Medulla oblongata (tissue), 1 donor: ENCODE measurements around the gene NHLRC2.
"Not testable (repeated sequence)": the region's sequence is repeated elsewhere in the genome, so short reads cannot be mapped to it uniquely, and the experiment has no call there.

Source experiments
- DNase-seq: peaks from one replicate; pipeline ENCODE4 v3.0.0-alpha.2; 2015; ENCODE audit errors: extremely low spot score

The NHLRC2 gene

DNA sequence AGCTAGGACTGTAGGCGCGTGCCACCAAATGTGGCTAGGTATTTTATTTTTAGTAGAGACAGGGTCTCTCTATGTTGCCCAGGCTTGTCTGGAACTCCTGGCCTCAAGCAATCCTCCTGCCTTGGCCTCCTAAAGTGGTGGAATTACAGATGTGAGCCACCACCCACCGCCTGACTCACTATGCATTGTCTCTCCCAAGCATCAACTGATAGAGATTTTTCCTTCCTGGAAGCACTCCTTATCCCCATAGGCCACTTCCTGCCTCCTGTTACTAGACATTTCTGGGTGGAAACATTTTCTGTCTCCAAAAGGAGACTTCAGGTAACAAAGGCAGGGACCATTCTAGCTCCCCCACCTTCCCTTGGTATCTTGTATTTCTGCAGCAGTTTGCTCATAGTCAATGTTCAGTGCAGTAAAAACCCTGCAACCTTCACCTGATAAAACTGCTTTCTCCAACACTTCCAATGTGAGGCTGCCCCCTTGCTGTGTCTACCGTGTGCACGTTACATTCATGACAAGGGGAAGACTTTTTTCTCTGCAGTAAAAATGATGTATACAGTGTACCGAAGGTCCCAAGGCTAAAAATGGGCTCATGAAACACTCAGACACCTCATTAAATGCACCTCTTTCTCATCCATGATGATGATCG lies 84.9 kb downstream of the NHLRC2 start:
- no peak for DNase-seq

DNA sequence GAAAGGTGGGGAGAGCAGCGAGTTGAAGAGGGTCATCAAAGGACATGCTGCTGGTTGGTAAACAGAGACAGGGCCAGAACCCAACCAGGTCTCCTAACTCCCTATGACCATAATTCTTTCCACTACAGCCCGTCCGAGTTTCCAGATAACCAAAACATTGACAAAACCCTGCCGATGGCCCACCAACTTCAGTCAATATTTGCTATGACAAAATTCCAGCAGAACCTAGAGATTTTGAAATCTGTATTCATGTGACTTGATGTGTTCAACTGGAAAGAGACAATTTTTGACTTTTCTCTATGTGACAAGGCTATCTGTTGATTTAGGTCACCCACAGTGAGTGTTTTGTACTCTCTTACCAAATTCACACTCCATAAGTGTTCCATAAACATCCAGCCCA lies 86.7 kb downstream of the NHLRC2 start:
- DNase-seq, result no peak

DNA sequence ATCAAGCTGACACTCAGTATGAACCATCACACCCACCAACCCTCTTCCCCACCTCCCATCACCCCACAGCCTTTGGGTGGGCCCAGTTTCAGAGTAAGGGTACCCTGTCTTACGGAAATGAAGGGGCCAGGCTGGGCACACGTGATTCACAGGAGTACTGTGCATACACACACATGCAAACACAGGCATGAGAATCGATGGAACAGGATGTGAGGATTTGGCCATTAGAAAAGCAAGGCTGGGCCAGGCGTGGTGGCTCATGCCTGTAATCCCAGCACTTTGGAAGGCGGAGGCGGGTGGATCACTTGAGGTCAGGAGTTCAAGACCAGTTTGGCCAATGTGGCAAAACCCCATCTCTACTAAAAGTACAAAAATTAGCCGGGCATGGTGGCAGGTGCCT lies 88.7 kb downstream of the NHLRC2 start:
- not testable (repeated sequence) for DNase-seq

DNA sequence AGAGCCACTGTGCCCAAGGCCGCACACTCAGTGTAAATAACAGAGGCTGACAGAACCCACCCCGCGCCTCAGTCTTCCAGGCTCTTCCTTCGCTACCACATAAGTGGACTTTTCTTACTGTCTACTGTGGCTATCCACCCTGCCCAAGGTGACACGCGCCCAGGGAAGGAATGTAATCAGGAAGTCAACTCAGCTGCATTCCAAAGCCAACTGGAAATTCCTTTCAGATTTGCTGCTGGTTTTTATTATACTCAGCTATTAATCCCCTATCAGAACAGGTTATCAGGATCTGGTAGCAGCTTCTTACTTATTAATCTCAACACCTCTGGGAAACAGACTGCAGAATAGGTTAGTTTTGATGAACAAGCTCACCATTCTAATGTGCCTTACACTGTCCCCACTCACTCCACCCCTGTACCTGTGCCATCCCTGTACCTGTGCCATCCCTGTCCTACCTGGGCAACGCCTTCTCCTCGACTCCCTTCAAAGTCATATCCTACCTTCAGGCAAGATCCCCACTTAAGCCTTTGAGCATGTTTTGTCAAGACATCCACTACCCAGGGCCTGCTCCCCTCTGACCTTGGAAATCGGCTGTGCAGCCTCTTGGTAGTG lies 90.7 kb downstream of the NHLRC2 start:
- no peak for DNase-seq

DNA sequence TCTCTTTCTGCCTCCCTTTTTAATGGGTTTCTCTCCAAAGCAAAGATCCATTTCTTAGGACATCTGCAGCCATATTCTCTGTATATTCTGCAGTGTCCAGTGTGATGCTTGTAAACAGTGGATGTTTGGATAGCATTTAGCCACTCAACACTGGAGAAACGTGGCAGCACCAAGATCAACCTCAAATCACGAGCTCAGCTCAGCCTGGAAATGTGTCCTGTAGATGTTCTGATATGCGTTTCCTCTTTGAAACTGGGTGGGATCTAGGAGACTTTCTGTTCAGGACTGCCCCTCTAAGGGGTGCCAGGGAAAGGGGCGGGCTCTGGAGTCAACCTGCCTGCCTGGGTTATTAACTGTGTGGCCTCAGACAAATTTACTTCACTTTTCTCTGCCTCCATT lies 91.2 kb downstream of the NHLRC2 start:
- no peak for DNase-seq

DNA sequence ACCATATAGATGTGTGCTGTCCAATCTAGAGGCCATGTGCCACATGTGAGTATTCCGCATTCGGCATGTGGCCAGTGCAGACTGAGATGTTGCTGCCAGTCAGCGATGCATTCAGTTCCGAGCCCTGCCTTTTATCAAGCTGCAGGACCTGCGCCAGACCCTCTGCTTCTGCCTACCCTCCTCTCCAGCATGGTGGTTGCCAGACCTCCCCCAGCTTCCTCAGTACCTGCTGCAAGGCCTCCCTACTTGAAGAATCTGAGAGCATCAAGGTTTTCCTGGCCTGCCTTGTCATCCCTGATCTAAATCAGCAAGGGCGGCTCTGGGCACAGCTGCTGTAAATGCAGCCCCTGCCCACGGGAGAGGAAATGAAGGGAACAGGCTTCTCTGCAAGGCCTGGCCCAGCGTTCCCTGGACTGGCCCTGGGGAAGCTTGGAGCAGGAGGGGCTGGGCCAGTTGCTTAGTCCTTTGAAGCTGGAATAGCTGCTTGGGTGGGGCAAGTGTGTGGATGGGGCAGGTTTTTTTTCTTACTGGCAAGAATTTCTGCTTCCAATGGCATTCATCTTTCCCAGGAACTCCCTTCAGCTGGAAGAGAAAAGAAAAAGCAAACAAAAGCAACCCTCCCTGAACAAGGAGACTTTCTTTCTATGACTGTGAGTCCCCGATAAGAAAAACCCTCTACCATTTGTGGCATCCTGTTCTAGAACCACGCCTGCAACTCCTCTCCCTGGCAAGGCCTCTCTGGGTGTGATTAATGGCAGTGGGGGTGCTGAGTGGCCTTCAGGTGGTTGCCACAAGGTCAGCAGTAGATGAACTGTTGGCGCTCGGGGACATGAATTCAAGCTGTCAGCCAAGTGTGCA lies 93.0 kb downstream of the NHLRC2 start:
- no peak for DNase-seq

DNA sequence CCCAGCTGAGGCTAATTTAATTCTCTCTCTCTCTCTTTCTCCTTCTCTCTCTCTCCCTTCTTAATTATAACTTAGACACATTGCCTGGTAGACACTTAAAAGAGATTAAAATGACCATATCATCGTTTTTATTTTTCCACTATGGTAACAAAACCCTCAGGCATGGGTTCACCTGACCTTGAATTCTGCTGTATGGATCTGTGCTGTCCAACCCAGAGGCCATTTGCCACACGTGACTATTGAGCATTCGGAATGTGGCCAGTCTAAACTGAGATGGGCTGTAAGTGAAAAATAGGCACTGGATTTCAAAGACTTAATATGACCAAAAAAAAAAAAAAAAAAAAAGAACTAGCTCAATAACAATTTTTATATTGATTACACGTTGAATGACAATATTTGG lies 93.6 kb downstream of the NHLRC2 start:
- DNase-seq, result no peak

DNA sequence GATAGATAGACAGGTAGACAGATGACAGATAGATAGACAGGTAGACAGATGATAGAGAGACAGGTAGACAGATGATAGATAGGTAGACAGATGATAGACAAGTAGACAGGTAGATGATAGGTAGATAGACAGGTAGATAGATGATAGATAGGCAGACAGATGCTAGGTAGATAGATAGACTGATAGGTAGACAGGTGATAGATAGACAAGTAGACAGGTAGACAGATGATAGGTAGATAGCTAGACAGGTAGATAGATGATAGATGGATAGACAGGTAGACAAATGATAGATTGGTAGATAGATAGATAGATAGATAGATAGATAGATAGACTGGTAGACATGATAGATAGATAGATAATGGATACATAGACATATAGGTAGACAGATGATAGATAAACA lies 95.8 kb downstream of the NHLRC2 start:
- no peak for DNase-seq

DNA sequence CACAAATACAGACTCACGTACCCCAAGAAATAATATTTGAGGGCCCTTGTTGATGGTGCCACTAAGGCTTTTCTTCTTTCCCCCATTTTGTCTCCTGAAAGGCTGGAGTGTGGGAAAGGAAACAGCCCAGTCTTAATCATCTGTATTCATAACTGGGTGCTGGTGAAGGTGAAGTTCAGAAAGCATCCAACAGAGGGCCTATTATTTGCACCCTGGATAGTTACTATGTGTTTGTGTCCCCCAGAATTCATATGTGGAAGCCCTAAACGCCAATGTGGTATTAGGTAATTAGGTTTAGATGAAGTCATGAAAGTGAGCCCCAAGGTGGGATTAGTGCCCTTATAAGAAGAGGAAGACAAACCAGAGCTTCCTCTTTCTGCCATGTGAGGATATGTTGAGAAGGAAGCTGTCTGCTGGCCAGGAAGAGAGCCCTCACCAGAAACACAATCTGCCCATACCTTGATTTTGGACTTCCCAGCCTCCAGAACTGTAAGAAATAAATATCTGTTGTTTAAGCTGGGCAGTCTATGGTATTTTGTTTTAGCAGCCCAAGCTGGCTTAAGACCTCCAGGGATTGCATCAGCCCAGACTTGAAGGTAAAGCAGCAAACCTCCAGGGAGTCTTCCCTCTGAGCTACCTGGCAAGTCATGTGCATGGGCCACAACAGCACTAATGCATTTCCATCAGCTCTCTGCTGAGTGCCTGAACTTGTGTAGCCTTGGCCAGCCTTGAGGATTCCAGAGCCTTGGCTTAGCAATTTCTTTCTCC lies 99.2 kb downstream of the NHLRC2 start:
- DNase-seq, result no peak

DNA sequence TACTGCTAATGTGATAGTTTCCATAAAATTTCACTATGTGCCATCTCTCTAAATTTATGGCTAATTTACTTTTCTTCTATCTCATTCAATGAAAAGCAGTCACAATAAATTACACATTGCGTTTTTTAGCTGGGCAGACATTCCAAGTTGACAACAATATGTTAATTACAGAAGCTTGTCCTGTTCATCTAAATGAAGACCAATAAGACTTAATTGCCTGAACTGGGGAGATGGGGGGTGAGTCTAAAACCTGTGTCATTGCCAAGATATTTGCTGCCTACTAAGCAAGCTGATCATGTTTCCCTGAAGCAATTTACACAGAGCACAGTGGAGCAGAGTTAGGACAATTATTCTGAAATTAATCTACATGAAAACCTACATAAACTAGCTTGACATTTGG lies 99.9 kb downstream of the NHLRC2 start:
- DNase-seq, result no peak

DNA sequence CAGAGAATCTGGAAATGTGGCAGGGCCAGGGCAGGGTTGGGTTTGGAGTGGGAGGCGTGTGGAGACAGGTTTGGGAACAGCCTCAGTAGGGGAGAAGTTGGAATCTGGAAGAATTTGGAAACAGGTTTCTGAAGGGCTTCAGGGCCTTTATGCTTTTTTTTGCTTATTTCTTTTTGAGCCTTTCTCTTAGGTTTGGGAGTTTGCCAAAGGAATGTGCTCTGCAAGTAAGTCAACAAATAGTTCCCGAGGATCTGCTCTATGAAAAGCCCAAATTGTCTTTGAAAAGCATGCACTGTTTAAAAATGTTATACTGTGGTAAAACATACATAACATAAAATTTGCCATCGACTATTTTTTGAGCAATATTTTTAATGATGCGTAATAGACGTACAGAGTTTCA lies 102.6 kb downstream of the NHLRC2 start:
- no peak for DNase-seq

DNA sequence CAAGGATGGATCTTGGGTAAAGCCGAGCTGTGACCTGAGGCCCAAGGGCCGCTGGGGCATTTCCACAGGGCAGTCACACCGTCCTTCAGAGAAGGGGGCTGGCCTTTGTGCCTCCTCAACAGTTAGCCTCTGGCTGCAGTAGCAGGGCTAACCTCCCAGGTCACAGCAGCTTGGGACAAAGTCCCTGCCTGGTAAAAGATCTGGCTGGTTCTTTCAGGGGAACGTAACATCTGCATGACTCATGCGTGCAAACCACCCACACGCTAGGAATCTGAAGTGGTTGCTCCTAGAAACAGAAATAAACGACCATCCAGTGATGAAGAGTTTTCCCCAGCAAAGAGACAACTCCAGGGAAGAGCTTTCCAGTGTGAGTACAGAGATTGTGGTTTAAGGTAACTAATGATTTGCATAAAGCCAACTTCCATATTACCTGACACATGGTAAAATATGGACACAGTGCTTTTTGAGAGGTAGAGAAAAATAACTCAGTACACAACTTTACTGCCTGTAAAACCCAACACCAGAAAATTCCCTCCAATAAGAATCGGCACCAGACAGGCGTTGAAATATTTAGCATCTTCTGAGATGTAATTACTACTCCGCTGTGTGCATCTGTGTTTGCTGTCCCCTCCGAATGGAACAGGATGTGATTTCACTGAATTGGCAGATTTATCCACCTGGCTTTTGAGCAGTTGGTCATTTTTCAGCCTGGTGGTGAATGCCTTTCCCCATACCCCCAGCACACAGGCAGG lies 104.3 kb downstream of the NHLRC2 start:
- no peak for DNase-seq

DNA sequence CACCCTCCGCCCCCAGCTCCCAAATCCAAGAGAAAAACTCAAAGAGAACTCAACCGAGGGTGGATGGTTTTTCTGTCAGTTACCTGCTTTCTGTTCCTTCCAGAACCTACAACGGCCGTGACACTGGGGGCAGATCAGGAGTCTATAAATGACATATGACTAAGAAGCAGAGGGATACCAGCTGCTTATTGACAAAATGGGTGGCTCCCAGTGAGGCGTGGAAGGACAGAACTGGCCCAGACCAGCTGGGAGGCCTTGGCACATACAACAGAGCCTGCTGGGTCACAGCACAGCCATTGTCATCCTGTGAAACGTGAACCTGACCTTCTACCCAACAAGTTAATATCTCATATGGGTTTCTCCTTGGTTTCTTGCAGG lies 104.9 kb downstream of the NHLRC2 start:
- no peak for DNase-seq

DNA sequence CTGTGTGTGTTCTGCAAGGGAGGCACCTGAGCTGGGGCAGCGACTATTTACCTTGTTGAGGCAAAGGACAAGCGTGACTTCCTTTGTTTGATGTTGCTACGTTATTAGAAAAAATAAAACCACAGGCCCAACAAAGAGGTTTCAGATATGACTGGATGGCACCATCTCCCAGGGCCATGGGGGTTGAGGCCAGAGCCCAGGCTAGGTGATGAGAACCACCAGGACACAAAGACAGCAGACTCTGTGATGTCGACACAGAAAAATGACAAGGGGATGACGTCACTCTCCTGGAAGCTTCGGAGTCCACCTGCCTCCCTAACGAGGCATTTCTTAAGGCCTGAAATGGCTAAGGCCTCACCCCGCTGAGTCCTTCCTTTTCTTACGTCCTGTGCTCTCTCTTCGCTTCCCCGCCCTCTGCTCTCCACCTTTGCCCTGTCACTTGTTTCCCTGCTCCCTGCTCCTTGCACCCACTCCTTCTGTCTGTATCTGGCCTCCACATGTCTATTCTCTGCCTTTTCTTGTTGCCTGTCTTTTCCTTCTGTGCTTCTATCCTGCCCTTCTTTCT lies 106.2 kb downstream of the NHLRC2 start:
- no peak for DNase-seq

DNA sequence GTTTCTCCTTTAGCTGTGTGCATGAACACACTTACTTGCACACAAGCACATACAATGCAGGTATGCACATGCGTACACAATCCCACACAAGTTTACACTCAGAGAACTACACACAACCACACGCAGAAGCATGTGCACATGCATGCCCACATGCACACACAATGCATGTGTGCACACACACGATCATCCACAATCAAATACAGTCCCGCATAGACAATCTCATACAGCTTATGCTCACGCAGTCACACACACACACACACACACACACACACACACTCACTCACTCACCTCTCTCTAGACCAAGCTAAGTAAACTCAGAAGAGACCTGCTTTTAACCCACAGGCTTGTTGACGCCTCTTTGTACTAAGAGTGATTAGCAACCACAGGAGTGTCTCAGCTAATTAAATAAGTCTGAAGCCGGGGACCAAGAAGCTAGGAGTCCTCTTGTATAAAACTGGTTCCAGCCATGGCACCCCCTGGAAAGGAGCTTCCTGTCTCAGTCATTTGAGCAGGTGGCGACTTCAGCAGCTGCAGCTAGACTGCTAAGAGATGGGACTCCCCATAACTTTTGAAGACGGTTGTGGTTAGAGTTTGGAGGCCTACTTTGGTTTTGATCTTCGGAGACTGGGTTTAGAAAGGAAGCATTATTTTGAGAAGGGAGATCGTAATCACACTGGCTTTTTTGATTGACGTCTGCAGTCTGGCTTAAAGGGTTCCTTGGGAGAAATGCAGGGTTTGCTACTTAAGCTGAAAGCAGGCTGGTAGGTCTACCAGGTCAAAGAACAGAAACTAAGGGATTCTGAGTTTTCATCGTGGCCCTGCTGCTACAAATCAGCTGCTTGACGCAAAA lies 106.9 kb downstream of the NHLRC2 start:
- no peak for DNase-seq

DNA sequence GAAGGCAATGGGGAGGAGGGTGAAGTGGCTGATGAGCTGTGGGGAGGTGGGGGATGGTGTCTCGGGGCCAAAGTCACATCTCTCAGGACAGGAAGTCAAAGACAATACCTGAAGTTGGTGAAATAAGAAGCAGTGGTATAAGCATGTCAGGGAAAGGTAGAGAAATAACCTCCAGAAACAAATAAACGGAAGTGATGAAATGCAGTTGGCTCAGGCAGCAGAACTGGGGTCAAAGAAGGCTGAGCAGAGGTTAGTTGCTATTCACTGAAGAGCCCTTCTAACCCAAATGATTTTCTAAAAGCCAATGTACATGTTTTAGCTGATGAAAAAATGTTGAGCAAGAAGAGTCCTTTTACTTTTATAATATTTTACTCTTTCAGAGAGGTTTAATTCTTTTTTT lies 110.6 kb downstream of the NHLRC2 start:
- DNase-seq, result no peak

DNA sequence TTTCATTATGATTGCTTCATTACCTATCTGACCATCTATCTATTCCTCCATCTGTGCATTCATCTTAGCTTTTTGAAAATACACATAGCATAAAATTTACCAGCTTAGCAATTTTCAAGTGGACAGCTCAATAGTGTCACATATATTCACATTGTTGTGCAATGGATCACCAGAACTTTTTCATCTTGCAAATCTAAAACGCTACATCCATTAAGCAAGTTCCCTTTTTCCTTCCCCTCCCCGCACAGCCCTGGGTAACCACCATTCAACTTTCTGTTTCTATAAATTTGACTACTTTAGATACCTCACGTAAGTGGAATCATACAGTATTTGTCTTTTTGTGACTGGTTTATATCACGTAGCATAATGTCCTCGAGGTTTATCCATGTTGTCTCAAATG lies 111.2 kb downstream of the NHLRC2 start:
- no peak for DNase-seq
